Lower leg skin (tissue), 3 donors: ENCODE results near the gene EFCAB6.

Source experiments
- POLR2A ChIP-seq, 2 donors: fragments of 450-650 bp; IDR thresholded peaks; one replicate each; pipeline ENCODE4 v1.6.1; 2016 to 2017; ENCODE audit warnings: antibody characterized with exemption in 2 of 2, mild to moderate bottlenecking in 1 of 2, moderate library complexity in 1 of 2
- TF ChIP-seq, protein P1 (sequence below), 3 donors: fragments of 450-650 bp; IDR thresholded peaks; one replicate each; pipeline ENCODE4 v1.5.1; 2016; ENCODE audit warnings: antibody characterized with exemption in 3 of 3, mild to moderate bottlenecking in 3 of 3, moderate library complexity in 2 of 3

DNA sequence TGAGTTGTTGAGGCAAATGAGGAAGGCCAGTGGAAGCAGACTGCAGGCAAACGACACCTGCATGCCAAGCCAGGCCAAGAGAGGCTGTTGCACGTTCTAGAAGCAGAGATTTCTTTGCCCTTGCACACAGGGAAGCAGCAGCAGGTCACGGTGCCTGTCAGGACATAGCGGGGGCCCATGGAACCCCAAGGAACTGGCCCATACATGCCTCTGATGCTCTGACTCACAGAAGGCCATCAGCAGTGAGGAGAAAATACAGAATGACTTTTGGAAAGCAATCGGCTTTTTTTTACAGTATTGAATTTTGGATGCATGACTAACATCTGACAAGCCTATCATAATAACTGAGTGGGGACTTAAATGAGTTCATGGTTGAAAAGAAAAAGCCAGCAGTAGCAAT is 276.4 kb downstream of the EFCAB6 start:
- TF ChIP-seq, protein P1, sequence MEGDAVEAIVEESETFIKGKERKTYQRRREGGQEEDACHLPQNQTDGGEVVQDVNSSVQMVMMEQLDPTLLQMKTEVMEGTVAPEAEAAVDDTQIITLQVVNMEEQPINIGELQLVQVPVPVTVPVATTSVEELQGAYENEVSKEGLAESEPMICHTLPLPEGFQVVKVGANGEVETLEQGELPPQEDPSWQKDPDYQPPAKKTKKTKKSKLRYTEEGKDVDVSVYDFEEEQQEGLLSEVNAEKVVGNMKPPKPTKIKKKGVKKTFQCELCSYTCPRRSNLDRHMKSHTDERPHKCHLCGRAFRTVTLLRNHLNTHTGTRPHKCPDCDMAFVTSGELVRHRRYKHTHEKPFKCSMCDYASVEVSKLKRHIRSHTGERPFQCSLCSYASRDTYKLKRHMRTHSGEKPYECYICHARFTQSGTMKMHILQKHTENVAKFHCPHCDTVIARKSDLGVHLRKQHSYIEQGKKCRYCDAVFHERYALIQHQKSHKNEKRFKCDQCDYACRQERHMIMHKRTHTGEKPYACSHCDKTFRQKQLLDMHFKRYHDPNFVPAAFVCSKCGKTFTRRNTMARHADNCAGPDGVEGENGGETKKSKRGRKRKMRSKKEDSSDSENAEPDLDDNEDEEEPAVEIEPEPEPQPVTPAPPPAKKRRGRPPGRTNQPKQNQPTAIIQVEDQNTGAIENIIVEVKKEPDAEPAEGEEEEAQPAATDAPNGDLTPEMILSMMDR (IDR thresholded peaks at IDR 0.05): no peak
- TF ChIP-seq POLR2A (IDR thresholded peaks at IDR 0.05): no peak
